Loucy (cell line): ENCODE results near the gene EP300.

Experiments used
- H2AFZ ChIP-seq: fragments of 200-600 bp; sonication (generic); 2 replicates; pipeline ENCODE4 v1.6.0; 2016; ENCODE audit warnings: antibody characterized with exemption, mild to moderate bottlenecking, low read length, moderate library complexity
- H3F3A ChIP-seq: fragments of 200-600 bp; 2 replicates; pipeline ENCODE4 v1.6.0; 2016; ENCODE audit warnings: antibody characterized with exemption, low read depth, mild to moderate bottlenecking
- H3K27me3 ChIP-seq: fragments of 200-600 bp; sonication (generic); 2 replicates; pipeline ENCODE4 v1.6.1; 2014; ENCODE audit warnings: low read length, mild to moderate bottlenecking; ENCODE audit not compliant: insufficient read depth, poor library complexity, severe bottlenecking
- H3K36me3 ChIP-seq: fragments of 200-600 bp; sonication (generic); 2 replicates; pipeline ENCODE4 v1.6.1; 2016; ENCODE audit warnings: low read length; ENCODE audit not compliant: insufficient read depth
- H3K4me1 ChIP-seq: fragments of 200-600 bp; sonication (generic); 2 replicates; pipeline ENCODE4 v1.5.1; 2014; ENCODE audit warnings: low read length, mild to moderate bottlenecking; ENCODE audit not compliant: insufficient read depth, poor library complexity, severe bottlenecking
- H3K4me2 ChIP-seq: fragments of 200-600 bp; sonication (generic); 2 replicates; pipeline ENCODE4 v1.6.0; 2014; ENCODE audit warnings: antibody characterized with exemption, low read length, low read depth, mild to moderate bottlenecking; ENCODE audit not compliant: poor library complexity, severe bottlenecking
- H3K4me3 ChIP-seq: fragments of 200-600 bp; sonication (generic); 2 replicates; pipeline ENCODE4 v1.5.1; 2014; ENCODE audit warnings: low read length, mild to moderate bottlenecking, mixed read lengths; ENCODE audit not compliant: poor library complexity, severe bottlenecking
- H3K79me2 ChIP-seq: fragments of 200-600 bp; sonication (generic); 2 replicates; pipeline ENCODE4 v1.6.1; 2014; ENCODE audit warnings: low read length; ENCODE audit not compliant: insufficient read depth
- H3K9ac ChIP-seq: fragments of 200-600 bp; sonication (generic); 2 replicates; pipeline ENCODE4 v1.6.0; 2014; ENCODE audit warnings: mild to moderate bottlenecking, low read depth, low read length, moderate library complexity; ENCODE audit not compliant: poor library complexity, severe bottlenecking
- H3K9me2 ChIP-seq: fragments of 200-600 bp; sonication (generic); replicated peaks from 2 replicates; pipeline ENCODE4 v1.6.1; 2016; ENCODE audit warnings: low read depth, low read length, mixed read lengths
- H3K9me3 ChIP-seq: fragments of 200-600 bp; sonication (generic); 2 replicates; pipeline ENCODE4 v1.6.1; 2014; ENCODE audit warnings: mild to moderate bottlenecking, antibody characterized with exemption, low read length, low read depth; ENCODE audit not compliant: insufficient read depth
- H4K20me1 ChIP-seq: fragments of 200-600 bp; sonication (generic); 2 replicates; pipeline ENCODE4 v1.6.0; 2014; ENCODE audit warnings: antibody characterized with exemption, low read length, mild to moderate bottlenecking; ENCODE audit not compliant: insufficient read depth, poor library complexity, severe bottlenecking
- EZH2phosphoT487 ChIP-seq: fragments of 200-600 bp; IDR thresholded peaks from 2 replicates; pipeline ENCODE4 v1.6.1; 2018; ENCODE audit warnings: antibody characterized with exemption, mild to moderate bottlenecking, moderate library complexity, borderline replicate concordance
- TF ChIP-seq, protein P1 (sequence below): fragments of 200-600 bp; sonication (generic); conservative IDR thresholded peaks from 2 replicates; pipeline ENCODE4 v1.5.1; 2014; ENCODE audit warnings: mild to moderate bottlenecking, antibody characterized with exemption, low read length

EP300 gene

DNA sequence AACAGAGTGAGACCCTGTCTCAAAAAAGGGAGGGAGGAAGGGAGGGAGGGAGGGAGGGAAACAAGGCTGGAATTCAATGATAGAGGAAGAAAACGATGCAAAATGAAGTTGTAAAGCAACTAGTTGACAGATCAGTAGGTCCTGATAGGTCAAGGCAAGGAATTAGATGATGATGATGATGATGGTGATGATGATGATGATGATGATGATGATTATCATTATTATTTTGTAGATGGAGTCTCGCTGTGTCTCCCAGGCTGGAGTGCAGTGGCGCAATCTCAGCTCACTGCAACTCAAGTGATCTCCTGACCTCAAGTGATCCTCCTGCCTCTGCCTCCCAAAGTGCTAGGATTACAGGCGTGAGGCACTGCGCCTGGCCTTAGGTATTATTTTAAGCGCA is 101.4 kb downstream of the EP300 start:
- Histone ChIP-seq H3K4me2 (no peak overlapping the region), H3F3A (no peaks in the 10 kb centered on the region), H3K36me3 (no peaks in the 10 kb centered on the region), H3K4me1 (peaks cover 7% of the 10 kb centered on the region), H3K4me3 (no peak overlapping the region), H2AFZ (no peak overlapping the region), H4K20me1 (no peaks in the 10 kb centered on the region), H3K27me3 (no peaks in the 10 kb centered on the region), H3K9ac (no peak overlapping the region), H3K79me2 (no peaks in the 10 kb centered on the region), H3K9me3 (no peaks in the 10 kb centered on the region), H3K9me2 (no peaks in the 10 kb centered on the region)
- TF ChIP-seq EZH2phosphoT487, result no peak
- TF ChIP-seq, protein P1, sequence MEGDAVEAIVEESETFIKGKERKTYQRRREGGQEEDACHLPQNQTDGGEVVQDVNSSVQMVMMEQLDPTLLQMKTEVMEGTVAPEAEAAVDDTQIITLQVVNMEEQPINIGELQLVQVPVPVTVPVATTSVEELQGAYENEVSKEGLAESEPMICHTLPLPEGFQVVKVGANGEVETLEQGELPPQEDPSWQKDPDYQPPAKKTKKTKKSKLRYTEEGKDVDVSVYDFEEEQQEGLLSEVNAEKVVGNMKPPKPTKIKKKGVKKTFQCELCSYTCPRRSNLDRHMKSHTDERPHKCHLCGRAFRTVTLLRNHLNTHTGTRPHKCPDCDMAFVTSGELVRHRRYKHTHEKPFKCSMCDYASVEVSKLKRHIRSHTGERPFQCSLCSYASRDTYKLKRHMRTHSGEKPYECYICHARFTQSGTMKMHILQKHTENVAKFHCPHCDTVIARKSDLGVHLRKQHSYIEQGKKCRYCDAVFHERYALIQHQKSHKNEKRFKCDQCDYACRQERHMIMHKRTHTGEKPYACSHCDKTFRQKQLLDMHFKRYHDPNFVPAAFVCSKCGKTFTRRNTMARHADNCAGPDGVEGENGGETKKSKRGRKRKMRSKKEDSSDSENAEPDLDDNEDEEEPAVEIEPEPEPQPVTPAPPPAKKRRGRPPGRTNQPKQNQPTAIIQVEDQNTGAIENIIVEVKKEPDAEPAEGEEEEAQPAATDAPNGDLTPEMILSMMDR, result no peak

- H3K36me3 ChIP-seq, result no peaks in the 10 kb centered on the region
- no peaks in the 10 kb centered on the region for H3K79me2 ChIP-seq
- H3K27me3 ChIP-seq, result no peaks in the 10 kb centered on the region
- peaks cover 7% of the 10 kb centered on the region for H3K4me1 ChIP-seq
- no peaks in the 10 kb centered on the region for H4K20me1 ChIP-seq
- H3K9ac ChIP-seq, result peak overlapping the region; percentile 27
- no peaks in the 10 kb centered on the region for H3K9me2 ChIP-seq
- no peaks in the 10 kb centered on the region for H3F3A ChIP-seq
- TF ChIP-seq EZH2phosphoT487, result no peak
- TF ChIP-seq, protein P1, result no peak
- peak overlapping the region; percentile 92 for H2AFZ ChIP-seq
- no peaks in the 10 kb centered on the region for H3K9me3 ChIP-seq
- H3K4me2 ChIP-seq, result peak overlapping the region; percentile 89
- peak overlapping the region; percentile 80 for H3K4me3 ChIP-seq
These were observed 104.9 kb downstream of the EP300 start for GRCh38 chr22:41197038-41197972.

DNA sequence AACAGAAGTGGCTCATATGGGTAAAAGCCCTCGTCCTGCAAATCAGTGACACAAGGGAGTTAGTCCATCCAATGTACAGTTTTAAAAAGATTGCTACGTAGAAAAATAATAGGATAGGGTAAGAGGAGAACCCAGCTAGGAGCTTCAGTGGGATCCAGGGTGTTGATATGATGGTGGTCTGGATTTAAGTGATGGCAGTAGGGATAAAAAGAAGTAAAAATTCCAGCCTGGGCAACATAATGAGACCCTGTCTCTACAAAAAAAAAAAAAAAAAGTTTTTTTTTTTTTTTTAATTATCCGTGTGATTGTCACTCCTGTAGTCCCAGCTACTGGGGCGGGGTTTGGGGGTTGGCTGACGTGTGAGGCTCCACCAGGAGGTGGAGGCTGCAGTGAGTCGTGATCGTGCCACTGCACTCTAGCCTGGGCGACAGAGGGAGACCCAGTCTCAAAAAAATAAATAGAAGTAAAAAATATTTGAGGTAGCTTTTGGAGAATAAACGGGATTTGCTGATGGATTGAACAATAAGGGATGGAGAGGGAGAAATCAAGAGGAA is 105.7 kb downstream of the EP300 start:
- no peaks in the 10 kb centered on the region for H3F3A ChIP-seq
- peak overlapping the region; percentile 92 for H2AFZ ChIP-seq
- peak overlapping the region; percentile 89 for H3K4me2 ChIP-seq
- H3K27me3 ChIP-seq, result no peaks in the 10 kb centered on the region
- H3K9ac ChIP-seq, result peak overlapping the region; percentile 27
- H3K9me3 ChIP-seq, result no peaks in the 10 kb centered on the region
- peaks cover 7% of the 10 kb centered on the region for H3K4me1 ChIP-seq
- no peaks in the 10 kb centered on the region for H3K79me2 ChIP-seq
- H3K4me3 ChIP-seq, result peak overlapping the region; percentile 80
- no peaks in the 10 kb centered on the region for H4K20me1 ChIP-seq
- H3K9me2 ChIP-seq, result no peaks in the 10 kb centered on the region
- H3K36me3 ChIP-seq, result no peaks in the 10 kb centered on the region
- no peak for TF ChIP-seq EZH2phosphoT487
- TF ChIP-seq, protein P1, result no peak
